MCF 10A (cell line): Measurements from ENCODE around the gene EMILIN3. TPM values are rescaled to one million over a fixed set of nuclear protein-coding genes. Genes with fewer than 3 reads are reported as not detected.

ENCODE experiments used
- BruUV-seq: library from RNA; stranded (reverse); fragments of 400-500 nt; replicated peaks from 2 replicates; lab custom pipeline; 2021; lab: Mats Ljungman, UMichigan
- CTCF ChIA-PET: fragments of 300-600 bp; sonication (Branson Sonifier 250); formaldehyde crosslinking; extraction: SDS; loops from one replicate; lab custom pipeline; 2021; ENCODE audit warnings: antibody characterized with exemption, inconsistent platforms; lab: Yijun Ruan, JAX
- POLR2A ChIA-PET: fragments of 300-600, 350-650 bp; sonication (Branson Sonifier 250); formaldehyde crosslinking; extraction: SDS; loops from one replicate; lab custom pipeline; 2020; ENCODE audit warnings: antibody characterized with exemption, inconsistent platforms; lab: Yijun Ruan, JAX
- DNase-seq: peaks from one replicate; pipeline ENCODE4 v3.0.0-alpha.2; 2018; ENCODE audit not compliant: unreplicated experiment
- H3K27ac Mint-ChIP-seq: one replicate; pipeline ENCODE4 v1.8.0; 2022; ENCODE audit warnings: mild to moderate bottlenecking, low read depth, mixed read lengths; ENCODE audit not compliant: unreplicated experiment
- H3K27me3 Mint-ChIP-seq: one replicate; pipeline ENCODE4 v1.8.0; 2022; ENCODE audit warnings: mixed read lengths; ENCODE audit not compliant: insufficient read depth, unreplicated experiment
- H3K36me3 Mint-ChIP-seq: one replicate; pipeline ENCODE4 v1.8.0; 2022; ENCODE audit warnings: mild to moderate bottlenecking, moderate library complexity, mixed read lengths; ENCODE audit not compliant: insufficient read depth, unreplicated experiment
- H3K4me1 Mint-ChIP-seq: one replicate; pipeline ENCODE4 v1.8.0; 2022; ENCODE audit warnings: mixed read lengths; ENCODE audit not compliant: insufficient read depth, unreplicated experiment
- H3K4me3 Mint-ChIP-seq: one replicate; pipeline ENCODE4 v1.8.0; 2022; ENCODE audit warnings: mild to moderate bottlenecking, moderate library complexity, mixed read lengths; ENCODE audit not compliant: unreplicated experiment
- H3K9me3 Mint-ChIP-seq: one replicate; pipeline ENCODE4 v1.8.0; 2022; ENCODE audit warnings: mixed read lengths; ENCODE audit not compliant: unreplicated experiment
- CTCF ChIP-seq: fragments of 200-600 bp; IDR thresholded peaks from one replicate; pipeline ENCODE4 v1.8.0; 2022; ENCODE audit warnings: antibody characterized with exemption, mild to moderate bottlenecking; ENCODE audit not compliant: unreplicated experiment
- intact Hi-C: fragments of 100-400 bp; cut with micrococcal nuclease; formaldehyde crosslinking; loops from 2 replicates; pipeline ENCODE4 v1.14.1; 2022
- total RNA-seq: library from RNA; stranded (reverse); gene quantifications from 2 replicates; pipeline ENCODE4 v1.2.3, GENCODE V29; 2022

EMILIN3 gene
- total RNA-seq, 1 experiment from 2014 or later = not detected

GRCh38 chr20:41356951-41357350, 9.7 kb downstream of the EMILIN3 start:
- intact Hi-C loops = no loop called here
- ChIA-PET CTCF (interaction anchor here (4.0 kb wide), 1 partner anchor 17 kb away, joined by 25 read pairs; the partner anchor contains the start of gene LPIN3), POLR2A (interaction anchor here (1.0 kb wide), 1 partner anchor 16 kb away, joined by 5 read pairs; no protein-coding TSS in a partner anchor)
- no TSS peak for BruUV-seq
- Mint-ChIP-seq H3K36me3 (peaks cover 36% of the 10 kb centered on the region), H3K9me3 (no peaks in the 10 kb centered on the region), H3K27ac (no peak overlapping the region), H3K4me1 (peaks cover 4% of the 10 kb centered on the region), H3K4me3 (no peak overlapping the region), H3K27me3 (no peaks in the 10 kb centered on the region)
- DNase-seq = no peak
- no peak for TF ChIP-seq CTCF

GRCh38 chr20:41355598-41356203, 10.9 kb downstream of the EMILIN3 start:
- DNase-seq = no peak
- H3K9me3 Mint-ChIP-seq = no peaks in the 10 kb centered on the region
- H3K27ac Mint-ChIP-seq = no peak overlapping the region
- no peak overlapping the region for H3K4me3 Mint-ChIP-seq
- no peaks in the 10 kb centered on the region for H3K27me3 Mint-ChIP-seq
- intact Hi-C loops = no loop called here
- ChIA-PET POLR2A (interaction anchor here (0.6 to 1.0 kb wide), 2 partner anchors 15 to 381 kb away, joined by 3 to 5 read pairs; no protein-coding TSS in a partner anchor), CTCF (interaction anchor here (0.6 to 0.8 kb wide), 3 partner anchors 15 to 403 kb away, joined by 3 to 4 read pairs (median 4); partner anchors contain the start of gene LPIN3)
- H3K36me3 Mint-ChIP-seq = peaks cover 41% of the 10 kb centered on the region
- H3K4me1 Mint-ChIP-seq = peaks cover 4% of the 10 kb centered on the region
- TF ChIP-seq CTCF = no peak
- BruUV-seq = no TSS peak

- BruUV-seq = no TSS peak
- DNase-seq = no peak
- Mint-ChIP-seq H3K4me1 (peaks cover 4% of the 10 kb centered on the region), H3K27me3 (no peaks in the 10 kb centered on the region), H3K4me3 (no peak overlapping the region), H3K36me3 (peaks cover 41% of the 10 kb centered on the region), H3K9me3 (no peaks in the 10 kb centered on the region), H3K27ac (no peak overlapping the region)
- TF ChIP-seq CTCF = no peak
- intact Hi-C loops = no loop called here
- POLR2A ChIA-PET = interaction anchor here (0.6 to 1.2 kb wide), 2 partner anchors 8 to 381 kb away, joined by 3 read pairs; no protein-coding TSS in a partner anchor
- CTCF ChIA-PET = interaction anchor here (0.8 to 1.1 kb wide), 2 partner anchors 14 to 402 kb away, joined by 3 read pairs; no protein-coding TSS in a partner anchor
Observed at GRCh38 chr20:41355192-41355591, 11.4 kb downstream of the EMILIN3 start.

- no peak for TF ChIP-seq CTCF
- intact Hi-C loops = no loop called here
- no peak overlapping the region for H3K27ac Mint-ChIP-seq
- H3K9me3 Mint-ChIP-seq = no peaks in the 10 kb centered on the region
- CTCF ChIA-PET = interaction anchor here (1.0 kb wide), 1 partner anchor 13 kb away, joined by 3 read pairs; no protein-coding TSS in a partner anchor
- no TSS peak for BruUV-seq
- DNase-seq = no peak
- H3K4me3 Mint-ChIP-seq = no peak overlapping the region
- H3K4me1 Mint-ChIP-seq = no peaks in the 10 kb centered on the region
- peaks cover 30% of the 10 kb centered on the region for H3K36me3 Mint-ChIP-seq
- POLR2A ChIA-PET = no interaction called here
- no peaks in the 10 kb centered on the region for H3K27me3 Mint-ChIP-seq
Observed at GRCh38 chr20:41353530-41353929, 13.1 kb downstream of the EMILIN3 start.
